GM21737 (cell line): ENCODE measurements around the gene CAPZB.
A peak's percentile ranks its signal among the peaks of the same experiment; 100 is the strongest.
"Not testable (repeated sequence)": the region's sequence is repeated elsewhere in the genome, so short reads cannot be mapped to it uniquely, and the experiment has no call there.

Source experiments
- ATAC-seq: cut with Tn5 transposase; IDR thresholded peaks from one replicate; pipeline ENCODE4 v1.9.1; 2021; ENCODE audit warnings: mild to moderate bottlenecking, moderate library complexity; ENCODE audit not compliant: unreplicated experiment

CAPZB gene

GRCh38 chr1:19499887-19500286 lies 14.5 kb upstream of the CAPZB start:
- not testable (repeated sequence) for ATAC-seq

- ATAC-seq, result not testable (repeated sequence)
Measured at GRCh38 chr1:19497443-19497842, 12.1 kb upstream of the CAPZB start.

- no peak for ATAC-seq
Measured at GRCh38 chr1:19496527-19496874, 11.2 kb upstream of the CAPZB start.

- ATAC-seq, result no peak
Measured at GRCh38 chr1:19495799-19496526, 10.6 kb upstream of the CAPZB start.

GRCh38 chr1:19495000-19495656 lies 9.8 kb upstream of the CAPZB start:
- no peak for ATAC-seq

GRCh38 chr1:19493547-19493946 lies 8.2 kb upstream of the CAPZB start:
- ATAC-seq, result no peak

GRCh38 chr1:19489996-19490395 lies 4.7 kb upstream of the CAPZB start:
- ATAC-seq, result no peak

- ATAC-seq, result no peak
Measured at GRCh38 chr1:19488136-19488535, 2.8 kb upstream of the CAPZB start.

- peak; percentile 19 for ATAC-seq
Measured at GRCh38 chr1:19484798-19485361, 459 bp downstream of the CAPZB start.

GRCh38 chr1:19484338-19484797 lies 971 bp downstream of the CAPZB start:
- ATAC-seq, result no peak

- no peak for ATAC-seq
Measured at GRCh38 chr1:19483691-19484090, 1.6 kb downstream of the CAPZB start.

- no peak for ATAC-seq
Measured at GRCh38 chr1:19483261-19483660, 2.1 kb downstream of the CAPZB start.

- ATAC-seq, result no peak
Measured at GRCh38 chr1:19481826-19482398, 3.4 kb downstream of the CAPZB start.

- ATAC-seq, result no peak
Measured at GRCh38 chr1:19480282-19480681, 5.1 kb downstream of the CAPZB start.

GRCh38 chr1:19479351-19480120 lies 5.8 kb downstream of the CAPZB start:
- no peak for ATAC-seq

GRCh38 chr1:19478322-19478721 lies 7.0 kb downstream of the CAPZB start:
- no peak for ATAC-seq

- peak; percentile 45 for ATAC-seq
Measured at GRCh38 chr1:19477284-19478249, 7.8 kb downstream of the CAPZB start.

GRCh38 chr1:19476450-19477190 lies 8.7 kb downstream of the CAPZB start:
- ATAC-seq, result no peak

GRCh38 chr1:19475296-19475695 lies 10.0 kb downstream of the CAPZB start:
- no peak for ATAC-seq
